ENCODE data around the gene LTA4H. TPM values are rescaled to one million over a fixed set of nuclear protein-coding genes. Genes with fewer than 3 reads are reported as not detected.

Gene LTA4H
- total RNA-seq, 4 donors from 2014 or later, result 105 to 235 (median 123) TPM

- WGBS, 2 donors, result 42 to 46% methylated on average over 7 of the region's 7 CpGs
- DNase-seq, result no peak
- no peak overlapping the region for H3K4me3 ChIP-seq
- H3K27me3 ChIP-seq, result no peaks in the 10 kb centered on the region
- H3K9me3 ChIP-seq, result no peaks in the 10 kb centered on the region
- H3K27ac ChIP-seq, result no peak overlapping the region
- intact Hi-C loops (cut with DNase I), result no loop called here
- peaks cover 0 to 50% (median 8%) of the 10 kb centered on the region in 3 donors for H3K36me3 ChIP-seq
- no peaks in the 10 kb centered on the region for H3K4me1 ChIP-seq
- TF ChIP-seq POLR2A (IDR thresholded peaks at IDR 0.05), result no peak
- peak; percentile 37 to 70 (median 64) for TF ChIP-seq CTCF (IDR thresholded peaks at IDR 0.05)
Measured at GRCh38 chr12:95998611-95999286, 36.6 kb downstream of the LTA4H start.

- Histone ChIP-seq H3K27ac (no peak overlapping the region), H3K36me3 (peaks cover 0 to 42% (median 3%) of the 10 kb centered on the region in 3 donors), H3K9me3 (no peaks in the 10 kb centered on the region), H3K4me3 (no peak overlapping the region), H3K4me1 (no peaks in the 10 kb centered on the region), H3K27me3 (no peaks in the 10 kb centered on the region)
- 65 to 71% methylated on average over 5 of the region's 5 CpGs for WGBS, 2 donors
- no peak for DNase-seq
- TF ChIP-seq POLR2A (IDR thresholded peaks at IDR 0.05) (no peak), CTCF (IDR thresholded peaks at IDR 0.05) (no peak)
- intact Hi-C loops (cut with DNase I), result no loop called here
Measured at GRCh38 chr12:95997911-95998510, 37.4 kb downstream of the LTA4H start.

GRCh38 chr12:95997276-95997675 lies 38.1 kb downstream of the LTA4H start:
- TF ChIP-seq POLR2A (IDR thresholded peaks at IDR 0.05) (no peak), CTCF (IDR thresholded peaks at IDR 0.05) (no peak)
- H3K27me3 ChIP-seq, result no peaks in the 10 kb centered on the region
- no peak overlapping the region for H3K27ac ChIP-seq
- no peak for DNase-seq
- peaks cover 0 to 35% (median 0%) of the 10 kb centered on the region in 3 donors for H3K36me3 ChIP-seq
- no peaks in the 10 kb centered on the region for H3K4me1 ChIP-seq
- no peaks in the 10 kb centered on the region for H3K9me3 ChIP-seq
- WGBS, 2 donors, result 73 to 78% methylated on average over 3 of the region's 3 CpGs
- no peak overlapping the region for H3K4me3 ChIP-seq
- intact Hi-C loops (cut with DNase I), result no loop called here

GRCh38 chr12:95996034-95996658 lies 39.2 kb downstream of the LTA4H start, which contains the start of gene HAL:
Gene HAL (minus strand): TSS chr12:95996344. CDS start chr12:95995910, 434 bp downstream.
- no peak for DNase-seq
- H3K4me1 ChIP-seq, result no peaks in the 10 kb centered on the region
- no peaks in the 10 kb centered on the region for H3K9me3 ChIP-seq
- no peaks in the 10 kb centered on the region for H3K27me3 ChIP-seq
- H3K36me3 ChIP-seq, result peaks cover 0 to 24% (median 0%) of the 10 kb centered on the region in 3 donors
- WGBS, 2 donors, result 59 to 61% methylated on average over 7 of the region's 7 CpGs
- no peak for TF ChIP-seq POLR2A (IDR thresholded peaks at IDR 0.05)
- no peak for TF ChIP-seq CTCF (IDR thresholded peaks at IDR 0.05)
- no peak within 1 kb of the TSS for H3K27ac ChIP-seq
- no peak within 1 kb of the TSS for H3K4me3 ChIP-seq
- intact Hi-C loops (cut with DNase I), result no loop called here

Data from esophagus squamous epithelium (tissue), 5 donors.